ENCODE measurements around the gene TBC1D23. TPM values are rescaled to one million over a fixed set of nuclear protein-coding genes. Genes with fewer than 3 reads are reported as not detected.
"Not testable (repeated sequence)": the region's sequence is repeated elsewhere in the genome, so short reads cannot be mapped to it uniquely, and the experiment has no call there.

TBC1D23 gene
- total RNA-seq, 1 donor from 2014 or later: 48.8 TPM

GRCh38 chr3:100269410-100270214, 8.8 kb downstream of the TBC1D23 start:
- H3K4me3 Mint-ChIP-seq (ENCODE audit: low read depth): no peak overlapping the region
- no peak for DNase-seq (ENCODE audit: low spot score, unreplicated experiment)
- no peaks in the 10 kb centered on the region for H3K36me3 Mint-ChIP-seq (ENCODE audit: insufficient read depth)
- no peak for TF ChIP-seq CTCF (IDR thresholded peaks at IDR 0.05; ENCODE audit: unreplicated experiment)
- H3K27me3 Mint-ChIP-seq: no peaks in the 10 kb centered on the region
- no peaks in the 10 kb centered on the region for H3K9me3 Mint-ChIP-seq (ENCODE audit: low read depth)
- H3K27ac Mint-ChIP-seq: no peak overlapping the region
- H3K4me1 Mint-ChIP-seq (ENCODE audit: low read depth): peaks cover 30% of the 10 kb centered on the region

- H3K4me3 Mint-ChIP-seq (ENCODE audit: low read depth): no peak overlapping the region
- no peaks in the 10 kb centered on the region for H3K36me3 Mint-ChIP-seq (ENCODE audit: insufficient read depth)
- H3K9me3 Mint-ChIP-seq (ENCODE audit: low read depth): no peaks in the 10 kb centered on the region
- DNase-seq (ENCODE audit: low spot score, unreplicated experiment): no peak
- no peaks in the 10 kb centered on the region for H3K27me3 Mint-ChIP-seq
- peaks cover 25% of the 10 kb centered on the region for H3K4me1 Mint-ChIP-seq (ENCODE audit: low read depth)
- peak overlapping the region; percentile 7 for H3K27ac Mint-ChIP-seq
- TF ChIP-seq CTCF (IDR thresholded peaks at IDR 0.05; ENCODE audit: unreplicated experiment): no peak
Observed at GRCh38 chr3:100270215-100270583, 9.4 kb downstream of the TBC1D23 start.

GRCh38 chr3:100271522-100271921, 10.7 kb downstream of the TBC1D23 start:
- Mint-ChIP-seq H3K9me3 (ENCODE audit: low read depth) (no peaks in the 10 kb centered on the region), H3K36me3 (ENCODE audit: insufficient read depth) (no peaks in the 10 kb centered on the region), H3K4me3 (ENCODE audit: low read depth) (no peak overlapping the region), H3K27me3 (no peaks in the 10 kb centered on the region), H3K27ac (peak overlapping the region; percentile 9), H3K4me1 (ENCODE audit: low read depth) (peaks cover 30% of the 10 kb centered on the region)
- no peak for TF ChIP-seq CTCF (IDR thresholded peaks at IDR 0.05; ENCODE audit: unreplicated experiment)
- no peak for DNase-seq (ENCODE audit: low spot score, unreplicated experiment)

DNA sequence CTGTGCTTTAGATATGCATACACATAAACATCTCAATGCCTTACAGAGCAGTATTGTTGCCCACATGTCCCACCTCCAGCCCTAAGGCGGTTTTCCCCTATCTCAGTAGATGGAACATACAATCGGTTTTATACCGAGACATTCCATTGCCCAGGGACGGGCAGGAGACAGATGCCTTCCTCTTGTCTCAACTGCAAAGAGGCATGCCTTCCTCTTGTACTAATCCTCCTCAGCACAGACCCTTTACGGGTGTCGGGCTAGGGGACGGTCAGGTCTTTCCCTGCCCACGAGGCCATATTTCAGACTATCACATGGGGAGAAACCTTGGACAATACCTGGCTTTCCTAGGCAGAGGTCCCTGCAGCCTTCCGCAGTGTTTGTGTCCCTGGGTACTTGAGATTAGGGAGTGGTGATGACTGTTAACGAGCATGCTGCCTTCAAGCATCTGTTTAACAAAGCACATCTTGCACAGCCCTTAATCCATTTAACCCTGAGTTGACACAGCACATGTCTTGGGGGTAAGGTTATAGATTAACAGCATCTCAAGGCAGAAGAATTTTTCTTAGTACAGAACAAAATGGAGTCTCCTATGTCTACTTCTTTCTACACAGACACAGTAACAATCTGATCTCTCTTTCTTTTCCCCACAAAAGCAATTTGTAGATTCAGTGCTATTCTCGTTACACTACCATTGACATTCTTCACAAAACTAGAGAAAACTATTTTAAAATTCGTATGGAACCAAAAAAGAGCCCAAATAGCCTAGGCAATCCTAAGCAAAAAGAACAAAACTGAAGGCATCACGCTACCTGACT, 12.2 kb downstream of the TBC1D23 start:
- H3K36me3 Mint-ChIP-seq (ENCODE audit: insufficient read depth); H3K27me3 Mint-ChIP-seq; H3K9me3 Mint-ChIP-seq (ENCODE audit: low read depth); DNase-seq (ENCODE audit: low spot score, unreplicated experiment): not testable (repeated sequence)
- H3K4me3 Mint-ChIP-seq (ENCODE audit: low read depth): peak overlapping the region; percentile 34
- peaks cover 44% of the 10 kb centered on the region for H3K4me1 Mint-ChIP-seq (ENCODE audit: low read depth)
- H3K27ac Mint-ChIP-seq: peak overlapping the region; percentile 86

- no peak for DNase-seq (ENCODE audit: low spot score, unreplicated experiment)
- Mint-ChIP-seq H3K9me3 (ENCODE audit: low read depth) (no peaks in the 10 kb centered on the region), H3K36me3 (ENCODE audit: insufficient read depth) (no peaks in the 10 kb centered on the region), H3K4me3 (ENCODE audit: low read depth) (no peak overlapping the region), H3K27ac (peak overlapping the region; percentile 26), H3K27me3 (no peaks in the 10 kb centered on the region), H3K4me1 (ENCODE audit: low read depth) (peaks cover 48% of the 10 kb centered on the region)
- TF ChIP-seq CTCF (IDR thresholded peaks at IDR 0.05; ENCODE audit: unreplicated experiment): no peak
Observed at GRCh38 chr3:100274361-100274760, 13.6 kb downstream of the TBC1D23 start.

Measured in progenitor cell of endocrine pancreas (in vitro differentiated cells).